HepG2 (cell line): Measurements from ENCODE around the gene RNF126. TPM values are rescaled to one million over a fixed set of nuclear protein-coding genes. Genes with fewer than 3 reads are reported as not detected.
"Not testable (repeated sequence)": the region's sequence is repeated elsewhere in the genome, so short reads cannot be mapped to it uniquely, and the experiment has no call there.

Source experiments
- ATAC-seq: fragments of 200-7000 bp; cut with Tn5 transposase; 3 replicates; pipeline ENCODE4 v1.9.1; 2020; ENCODE audit warnings: mild to moderate bottlenecking, moderate library complexity
- BruUV-seq: library from RNA; stranded (reverse); fragments of 400-500 nt; replicated peaks from 2 replicates; lab custom pipeline; 2021; lab: Mats Ljungman, UMichigan
- CTCF ChIA-PET: fragments of 300-600 bp; formaldehyde crosslinking; extraction: SDS; loops from one replicate; lab custom pipeline; 2021; ENCODE audit warnings: low total read pairs, inconsistent platforms, low intra/inter-chr PET ratio; lab: Yijun Ruan, JAX
- POLR2A ChIA-PET: fragments of 350-600 bp; sonication (Branson Sonifier 250); formaldehyde crosslinking; loops from one replicate; lab custom pipeline; 2020; ENCODE audit warnings: antibody characterized with exemption, inconsistent platforms; lab: Yijun Ruan, JAX
- DNase-seq: peaks from one replicate; pipeline ENCODE4 v3.0.0-alpha.2; 2015; ENCODE audit warnings: low spot score
- FAIRE-seq: peaks from 3 replicates; lab custom pipeline; 2011; peaks lifted over from hg19 to GRCh38; lab: Jason Lieb, UNC
- H2AFZ ChIP-seq: one replicate; pipeline ENCODE4 v1.6.1; 2011; ENCODE audit warnings: low read length, inconsistent platforms
- H3K27ac ChIP-seq: fragments of 300-600 bp; 3 replicates; pipeline ENCODE4 v1.8.0; 2011; ENCODE audit warnings: mixed run types, mild to moderate bottlenecking, mixed read lengths, low read length, inconsistent platforms; ENCODE audit not compliant: insufficient read depth; ENCODE audit errors: extremely low read length
- H3K27me3 ChIP-seq, 2 experiments: fragments of 200-600 bp in 1 of 2; 2 replicates in 1 of 2; 3 replicates in 1 of 2; pipeline versions ENCODE4 v1.6.0 to v1.8.0; 2011; ENCODE audit warnings: low read length in 2 of 2, mild to moderate bottlenecking in 2 of 2, moderate library complexity in 2 of 2, inconsistent platforms in 1 of 2; ENCODE audit not compliant: insufficient read depth in 2 of 2, control insufficient read depth in 1 of 2
- H3K36me3 ChIP-seq, 2 experiments: fragments of 200-600 bp in 1 of 2; replicated peaks in 1 of 2; 2 replicates in 1 of 2; 3 replicates in 1 of 2; pipeline versions ENCODE4 v1.5.1 to v1.8.0; 2011; ENCODE audit warnings: low read length in 2 of 2, inconsistent platforms in 1 of 2; ENCODE audit not compliant: insufficient read depth in 2 of 2, control insufficient read depth in 1 of 2
- H3K4me1 ChIP-seq: 2 replicates; pipeline ENCODE4 v1.5.1; 2012; ENCODE audit warnings: low read length, inconsistent platforms; ENCODE audit not compliant: insufficient read depth
- H3K4me2 ChIP-seq: 2 replicates; pipeline ENCODE4 v1.6.0; 2011; ENCODE audit warnings: low read depth, low read length, inconsistent platforms
- H3K4me3 ChIP-seq, 3 experiments: fragments of 200-600 bp in 1 of 3; sonication (generic), shearing (Covaris generic) in 1 of 3; replicated peaks in 1 of 3; 2 replicates each; pipeline ENCODE4 v1.5.1; 2011 to 2016; ENCODE audit warnings: low read length in 3 of 3, inconsistent platforms in 2 of 3, low read depth in 2 of 3, mild to moderate bottlenecking in 2 of 3, control low read depth in 1 of 3, mixed read lengths in 1 of 3; ENCODE audit not compliant: insufficient read depth in 1 of 3
- H3K79me2 ChIP-seq: one replicate; pipeline ENCODE4 v1.6.1; 2011; ENCODE audit warnings: low read length, inconsistent platforms; ENCODE audit not compliant: insufficient read depth
- H3K9ac ChIP-seq: 2 replicates; pipeline ENCODE4 v1.6.0; 2011; ENCODE audit warnings: mild to moderate bottlenecking, low read depth, low read length, inconsistent platforms; ENCODE audit not compliant: insufficient read depth
- H3K9me3 ChIP-seq: 2 replicates; pipeline ENCODE4 v1.5.1; 2012; ENCODE audit warnings: mild to moderate bottlenecking, low read length
- H4K20me1 ChIP-seq: 2 replicates; pipeline ENCODE4 v1.6.0; 2011; ENCODE audit warnings: inconsistent platforms, mild to moderate bottlenecking, low read length, moderate library complexity; ENCODE audit not compliant: insufficient read depth
- ARID5B ChIP-seq: IDR thresholded peaks from 2 replicates; pipeline ENCODE4 v1.4.0; 2020; ENCODE audit warnings: mild to moderate bottlenecking, missing genetic modification reagents
- ATF1 ChIP-seq: IDR thresholded peaks from 2 replicates; pipeline ENCODE4 v1.6.1; 2016; ENCODE audit warnings: mild to moderate bottlenecking, control low read depth
- BCL6 ChIP-seq: IDR thresholded peaks from 2 replicates; pipeline ENCODE4 v1.6.1; 2016; ENCODE audit warnings: missing genetic modification reagents, missing compliant biosample characterization
- EP300 ChIP-seq, 3 experiments: sonication (generic) in 1 of 3; formaldehyde crosslinking in 1 of 3; IDR thresholded peaks; 2 replicates each; pipeline versions ENCODE4 v1.5.1 to v1.6.1; 2011 to 2020; ENCODE audit warnings: low read depth in 2 of 3, low read length in 2 of 3, borderline replicate concordance in 1 of 3, improper control_type of control experiment in 1 of 3, mild to moderate bottlenecking in 1 of 3, missing genetic modification reagents in 1 of 3, moderate library complexity in 1 of 3
- FOXA1 ChIP-seq, 2 experiments: fragments of 450-650 bp in 1 of 2; sonication (generic) in 1 of 2; formaldehyde crosslinking in 1 of 2; IDR thresholded peaks; 2 replicates each; pipeline versions ENCODE4 v1.4.0 to v1.6.1; 2016 to 2020; ENCODE audit warnings: missing genetic modification reagents in 1 of 2
- FOXO1 ChIP-seq: sonication (generic); formaldehyde crosslinking; IDR thresholded peaks from 2 replicates; pipeline ENCODE4 v1.4.0; 2020; ENCODE audit warnings: missing genetic modification reagents
- HOXA3 ChIP-seq: sonication (generic); formaldehyde crosslinking; IDR thresholded peaks from 2 replicates; pipeline ENCODE4 v1.5.0; 2020; ENCODE audit warnings: missing genetic modification reagents
- LCORL ChIP-seq, 2 experiments: fragments of 450-650 bp in 1 of 2; sonication (generic) in 1 of 2; formaldehyde crosslinking in 1 of 2; IDR thresholded peaks; 2 replicates each; pipeline versions ENCODE4 v1.5.0 to v1.6.1; 2017 to 2020; ENCODE audit warnings: antibody characterized with exemption in 1 of 2, missing genetic modification reagents in 1 of 2
- MED1 ChIP-seq: sonication (generic); formaldehyde crosslinking; IDR thresholded peaks from 2 replicates; pipeline ENCODE4 v1.4.0; 2020; ENCODE audit warnings: missing genetic modification reagents
- NR2F6 ChIP-seq, 2 experiments: IDR thresholded peaks; 2 replicates each; pipeline ENCODE4 v1.6.1; 2016; ENCODE audit warnings: antibody characterized with exemption in 1 of 2, mild to moderate bottlenecking in 1 of 2
- RXRB ChIP-seq: IDR thresholded peaks from 2 replicates; pipeline ENCODE4 v1.6.1; 2016; ENCODE audit warnings: borderline replicate concordance, missing genetic modification reagents, missing compliant biosample characterization
- SOX5 ChIP-seq: IDR thresholded peaks from 2 replicates; pipeline ENCODE4 v1.6.1; 2016; ENCODE audit warnings: borderline replicate concordance
- TFAP4 ChIP-seq: sonication (generic); IDR thresholded peaks from 2 replicates; pipeline ENCODE4 v1.6.1; 2016; ENCODE audit warnings: low read depth, borderline replicate concordance
- WGBS: methylation state at CpG from one replicate; pipeline ENCODE4 v1.1.6; 2017; ENCODE audit warnings: low lambda C conversion rate; 5-methylcytosine and 5-hydroxymethylcytosine counted together
- in situ Hi-C: cut with HindIII; loops from 2 replicates; pipeline ENCODE4 v1.10.0; 2017; ENCODE audit warnings: low pct_unique_long_range_greater_than_20kb; ENCODE audit not compliant: extremely low pct_ligation_motif_present
- intact Hi-C: fragments of 100-400 bp; cut with micrococcal nuclease; formaldehyde crosslinking; loops from one replicate; pipeline ENCODE4 v1.10.0; 2022; ENCODE audit not compliant: unreplicated experiment
- polyA plus RNA-seq, 8 experiments: library from polyadenylated mRNA; depleted of rRNA in 3 of 8; stranded (reverse) in 7 of 8; unstranded in 1 of 8; fragments of >200 nt; fragmentation: Illumina TruSeq in 4 of 8; extraction: Trizol in 4 of 8; gene quantifications; 2 replicates each; pipeline versions ENCODE4 v1.2.1 to v1.2.3, GENCODE V29; 2011 to 2016; ENCODE audit warnings: low read depth in 4 of 8, missing spikeins in 1 of 8, mixed read lengths in 1 of 8; ENCODE audit not compliant: insufficient read depth in 1 of 8
- total RNA-seq, 5 experiments: library from RNA; depleted of rRNA; stranded (reverse); fragments of >200 nt; fragmentation: Illumina TruSeq; extraction: Trizol; gene quantifications; 2 replicates each; pipeline ENCODE4 v1.2.3, GENCODE V29; 2016; ENCODE audit warnings: low read depth in 1 of 5

The RNF126 gene
- total and polyA plus RNA-seq, 2 of the 13 experiments (the other 11 are each of a cell fraction or from before 2014, with no cell fraction given): 23.2 to 34.0 TPM

GRCh38 chr19:668675-669434, 5.8 kb upstream of the RNF126 start:
- H3K79me2 ChIP-seq; CTCF ChIA-PET; H3K9me3 ChIP-seq; H3K27me3 ChIP-seq; H2AFZ ChIP-seq; H3K36me3 ChIP-seq; H3K9ac ChIP-seq; ATAC-seq; BruUV-seq; H4K20me1 ChIP-seq; TF ChIP-seq FOXA1 (IDR thresholded peaks at IDR 0.05); LCORL (IDR thresholded peaks at IDR 0.05); NR2F6 (CRISPR knock-in tag; IDR thresholded peaks at IDR 0.05); EP300 (CRISPR knock-in tag; IDR thresholded peaks at IDR 0.05; ENCODE audit: borderline replicate concordance): not testable (repeated sequence)
- peak; percentile 58 for FAIRE-seq
- WGBS: 20% methylated on average over 12 of the region's 12 CpGs
- POLR2A ChIA-PET: interaction anchor here (0.7 to 2.8 kb wide), 6 partner anchors 9 to 84 kb away, joined by 3 to 13 read pairs (median 7); no protein-coding TSS in a partner anchor
- H3K4me2 ChIP-seq: peak overlapping the region; percentile 56
- intact Hi-C loops: loop anchor here (10.0 kb wide), 2 partner anchors 84 to 256 kb away; partner anchors contain the start of genes ARID3A and HCN2
- DNase-seq: peak; percentile 84
- peak overlapping the region; percentile 31 for H3K27ac ChIP-seq
- in situ Hi-C loops: loop anchor here (5.0 kb wide), 1 partner anchor 63 kb away; no protein-coding TSS in a partner anchor
- peaks cover 75% of the 10 kb centered on the region for H3K4me1 ChIP-seq
- peak overlapping the region in 1 of 3 experiments; percentile 18; a peak in 1 of 6 replicates for H3K4me3 ChIP-seq
- TF ChIP-seq FOXA1 (CRISPR knock-in tag; IDR thresholded peaks at IDR 0.05) (0 out of 2 replicates have a peak, but pooled peaks have one; percentile 37), LCORL (CRISPR knock-in tag; IDR thresholded peaks at IDR 0.05) (peak; percentile 72), HOXA3 (peak; percentile 41; the same call in 1 of the 2 replicates), NR2F6 (IDR thresholded peaks at IDR 0.05) (peak; percentile 51; the same call in 1 of the 2 replicates), SOX5 (CRISPR knock-in tag) (peak; percentile 43; the same call in 1 of the 2 replicates), BCL6 (CRISPR knock-in tag) (0 out of 2 replicates have a peak, but pooled peaks have one; percentile 23), MED1 (CRISPR knock-in tag) (peak; percentile 64), RXRB (CRISPR knock-in tag) (peak; percentile 56; the same call in 1 of the 2 replicates), FOXO1 (CRISPR knock-in tag) (peak; percentile 71; the same call in 1 of the 2 replicates), EP300 (IDR thresholded peaks at IDR 0.05; ENCODE audit: low read depth in 2 of 2, low read length in 2 of 2) (peak in 1 of 2 experiments; percentile 55; a peak in 2 of 4 replicates), ATF1 (CRISPR knock-in tag) (0 out of 2 replicates have a peak, but pooled peaks have one; percentile 18), TFAP4 (peak; percentile 14; the same call in 1 of the 2 replicates), ARID5B (CRISPR knock-in tag) (peak; percentile 57; the same call in 1 of the 2 replicates)
